Measurements from ENCODE around the gene LARP1. TPM values are rescaled to one million over a fixed set of nuclear protein-coding genes. Genes with fewer than 3 reads are reported as not detected.

The LARP1 gene
- total RNA-seq, 1 experiment from 2014 or later, result 290 TPM

DNA sequence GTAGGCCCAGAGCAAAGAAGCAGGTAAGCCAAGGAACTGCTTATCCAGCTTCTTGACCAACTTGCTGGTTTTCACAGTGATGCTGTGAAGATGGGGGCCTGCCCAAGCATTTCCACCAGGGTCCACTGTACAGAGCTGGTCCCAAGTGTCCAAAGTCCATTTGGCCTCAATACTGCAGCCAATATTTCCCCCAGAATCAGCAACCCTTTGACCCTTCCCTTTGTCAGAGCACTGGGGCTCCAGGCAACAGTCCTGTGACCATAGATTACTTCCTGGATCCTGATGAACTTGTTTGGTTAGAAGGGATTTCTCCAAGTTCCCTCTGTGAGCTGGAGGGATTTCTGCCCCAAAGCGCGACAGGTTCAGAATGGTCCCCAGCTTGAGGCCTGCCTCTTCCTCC is 68.9 kb downstream of the LARP1 start:
- no peak for TF ChIP-seq CTCF (conservative IDR thresholded peaks at IDR 0.05)
- TF ChIP-seq EZH2 (IDR thresholded peaks at IDR 0.05; ENCODE audit: low read depth), result no peak
- H3K9me3 ChIP-seq (ENCODE audit: insufficient read depth, low read depth), result no peaks in the 10 kb centered on the region
- no TSS peak for BruUV-seq (replicated peaks)
- no peaks in the 10 kb centered on the region for H3K36me3 ChIP-seq (ENCODE audit: low read depth)
- DNase-seq, result no peak
- H3K4me2 ChIP-seq, result no peak overlapping the region
- H3K9me2 ChIP-seq (ENCODE audit: insufficient read depth), result no peaks in the 10 kb centered on the region
- no peaks in the 10 kb centered on the region for H3K79me2 ChIP-seq (ENCODE audit: low read depth)
- H2AFZ ChIP-seq, result no peak overlapping the region
- no peaks in the 10 kb centered on the region for H3K27me3 ChIP-seq (ENCODE audit: insufficient read depth, low read depth)
- H4K20me1 ChIP-seq (ENCODE audit: insufficient read depth), result 0 out of 2 replicates have a peak, but pooled peaks cover 1% of the 10 kb centered on the region
- H3K4me3 ChIP-seq, result no peak overlapping the region
- ChIA-PET POLR2A (ENCODE audit: unreplicated experiment) (interaction anchor here (0.6 to 0.7 kb wide), 2 partner anchors 20 to 36 kb away, joined by 4 to 9 read pairs; no protein-coding TSS in a partner anchor), CTCF (no interaction called here)
- H3K4me1 ChIP-seq (replicated peaks; ENCODE audit: insufficient read depth), result peaks cover 25% of the 10 kb centered on the region
- H3F3A ChIP-seq (ENCODE audit: insufficient read depth, low read depth), result peaks cover 43% of the 10 kb centered on the region
- H3K27ac ChIP-seq, result no peak overlapping the region
- intact Hi-C loops (cut with micrococcal nuclease; ENCODE audit: unreplicated experiment), result no loop called here

DNA sequence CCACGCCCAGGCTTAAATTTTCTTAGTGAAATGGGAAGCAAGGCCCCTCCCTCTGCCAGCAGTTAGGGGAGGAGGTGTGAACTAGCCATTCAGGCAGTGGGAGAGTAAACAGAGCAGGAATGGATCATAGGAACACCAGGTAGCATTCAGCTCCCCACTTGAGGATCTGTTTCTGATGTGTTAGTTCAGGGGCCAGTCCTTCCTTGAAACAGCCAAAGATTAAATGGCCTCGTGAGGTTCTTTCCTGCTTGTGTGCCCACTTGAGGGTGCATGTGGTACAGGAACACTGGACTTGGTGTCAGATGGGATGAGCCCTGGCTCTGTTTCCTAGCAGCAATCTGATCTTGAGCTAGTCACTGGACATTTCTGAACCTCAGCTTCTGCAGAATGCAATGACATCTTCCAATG is 74.0 kb downstream of the LARP1 start:
- peak overlapping the region; percentile 74 for H3K27ac ChIP-seq
- H3K36me3 ChIP-seq (ENCODE audit: low read depth), result no peaks in the 10 kb centered on the region
- H3K4me3 ChIP-seq, result no peak overlapping the region
- ChIA-PET POLR2A (ENCODE audit: unreplicated experiment) (interaction anchor here (1.2 kb wide), 1 partner anchor 29 kb away, joined by 16 read pairs; the partner anchor contains the start of gene CNOT8), CTCF (interaction anchor here (0.7 kb wide), 1 partner anchor 1155 kb away, joined by 4 read pairs; no protein-coding TSS in a partner anchor)
- H4K20me1 ChIP-seq (ENCODE audit: insufficient read depth), result peaks cover 9% of the 10 kb centered on the region
- no peak for TF ChIP-seq CTCF (conservative IDR thresholded peaks at IDR 0.05)
- TF ChIP-seq EZH2 (IDR thresholded peaks at IDR 0.05; ENCODE audit: low read depth), result no peak
- H3K4me2 ChIP-seq, result peak overlapping the region; percentile 45
- H3K9me3 ChIP-seq (ENCODE audit: insufficient read depth, low read depth), result no peaks in the 10 kb centered on the region
- peaks cover 44% of the 10 kb centered on the region for H3K4me1 ChIP-seq (replicated peaks; ENCODE audit: insufficient read depth)
- H3K27me3 ChIP-seq (ENCODE audit: insufficient read depth, low read depth), result no peaks in the 10 kb centered on the region
- no peaks in the 10 kb centered on the region for H3K9me2 ChIP-seq (ENCODE audit: insufficient read depth)
- H2AFZ ChIP-seq, result no peak overlapping the region
- H3K79me2 ChIP-seq (ENCODE audit: low read depth), result no peaks in the 10 kb centered on the region
- BruUV-seq (replicated peaks), result no TSS peak
- peak in 1 of 2 experiments; percentile 35 for DNase-seq
- intact Hi-C loops (cut with micrococcal nuclease; ENCODE audit: unreplicated experiment), result no loop called here
- peaks cover 47% of the 10 kb centered on the region for H3F3A ChIP-seq (ENCODE audit: insufficient read depth, low read depth)

DNA sequence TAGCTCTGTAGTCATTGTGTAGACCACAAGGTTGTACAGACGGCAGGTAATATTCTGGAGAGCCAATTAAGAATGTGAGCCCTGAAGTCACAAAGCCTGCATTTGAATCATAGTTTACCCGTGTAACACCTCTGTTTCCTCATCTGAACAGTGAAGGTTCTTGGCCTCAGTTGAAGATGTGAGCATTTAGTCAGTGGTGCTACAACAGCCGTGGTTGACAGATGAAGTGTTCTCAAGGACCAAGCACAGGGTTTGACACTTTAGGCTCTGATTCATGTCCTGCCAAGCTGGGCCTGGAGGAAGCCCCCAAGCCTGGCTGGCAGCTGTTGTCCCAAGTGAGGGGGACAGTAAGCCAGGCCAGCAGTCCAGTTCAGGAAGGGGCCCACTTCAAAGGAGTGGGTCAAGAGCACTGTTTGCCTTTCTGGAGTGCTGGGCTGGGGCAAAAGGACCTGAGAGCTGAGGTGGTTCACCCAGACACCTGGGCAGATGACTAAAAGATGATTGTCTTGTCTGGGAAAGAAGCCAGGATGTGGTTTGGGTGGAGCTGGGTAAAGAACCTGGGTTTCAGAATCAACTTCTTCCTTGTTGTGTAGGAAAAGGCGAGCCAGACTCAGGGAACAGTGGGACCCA is 74.5 kb downstream of the LARP1 start:
- ChIA-PET CTCF (interaction anchor here (0.6 to 0.7 kb wide), 2 partner anchors 444 to 1155 kb away, joined by 3 to 4 read pairs; no protein-coding TSS in a partner anchor), POLR2A (ENCODE audit: unreplicated experiment) (interaction anchor here (1.2 kb wide), 1 partner anchor 28 kb away, joined by 16 read pairs; the partner anchor contains the start of gene CNOT8)
- Histone ChIP-seq H3K27me3 (ENCODE audit: insufficient read depth, low read depth) (no peaks in the 10 kb centered on the region), H4K20me1 (ENCODE audit: insufficient read depth) (peaks cover 9% of the 10 kb centered on the region), H2AFZ (0 out of 2 replicates have a peak overlapping the region, but pooled peaks have one; percentile 3), H3K9me3 (ENCODE audit: insufficient read depth, low read depth) (no peaks in the 10 kb centered on the region), H3F3A (ENCODE audit: insufficient read depth, low read depth) (peaks cover 51% of the 10 kb centered on the region), H3K9me2 (ENCODE audit: insufficient read depth) (no peaks in the 10 kb centered on the region), H3K79me2 (ENCODE audit: low read depth) (no peaks in the 10 kb centered on the region), H3K4me3 (no peak overlapping the region), H3K27ac (peak overlapping the region; percentile 74), H3K4me2 (peak overlapping the region; percentile 45), H3K36me3 (ENCODE audit: low read depth) (no peaks in the 10 kb centered on the region), H3K4me1 (replicated peaks; ENCODE audit: insufficient read depth) (peaks cover 47% of the 10 kb centered on the region)
- TF ChIP-seq EZH2 (IDR thresholded peaks at IDR 0.05; ENCODE audit: low read depth), result no peak
- TF ChIP-seq CTCF (conservative IDR thresholded peaks at IDR 0.05), result no peak
- intact Hi-C loops (cut with micrococcal nuclease; ENCODE audit: unreplicated experiment), result loop anchor here (1.0 kb wide), 1 partner anchor 28 kb away; no protein-coding TSS in a partner anchor
- no TSS peak for BruUV-seq (replicated peaks)
- DNase-seq, result peak; percentile 76 to 88
